NOMO-1 (cell line): ENCODE data around the gene CSF3R.

ENCODE experiments used
- DNase-seq, 2 experiments: peaks; one replicate each; lab custom pipeline; 2025; ENCODE audit not compliant: unreplicated experiment in 2 of 2; lab: John Stamatoyannopoulos, UW

CSF3R gene

DNA sequence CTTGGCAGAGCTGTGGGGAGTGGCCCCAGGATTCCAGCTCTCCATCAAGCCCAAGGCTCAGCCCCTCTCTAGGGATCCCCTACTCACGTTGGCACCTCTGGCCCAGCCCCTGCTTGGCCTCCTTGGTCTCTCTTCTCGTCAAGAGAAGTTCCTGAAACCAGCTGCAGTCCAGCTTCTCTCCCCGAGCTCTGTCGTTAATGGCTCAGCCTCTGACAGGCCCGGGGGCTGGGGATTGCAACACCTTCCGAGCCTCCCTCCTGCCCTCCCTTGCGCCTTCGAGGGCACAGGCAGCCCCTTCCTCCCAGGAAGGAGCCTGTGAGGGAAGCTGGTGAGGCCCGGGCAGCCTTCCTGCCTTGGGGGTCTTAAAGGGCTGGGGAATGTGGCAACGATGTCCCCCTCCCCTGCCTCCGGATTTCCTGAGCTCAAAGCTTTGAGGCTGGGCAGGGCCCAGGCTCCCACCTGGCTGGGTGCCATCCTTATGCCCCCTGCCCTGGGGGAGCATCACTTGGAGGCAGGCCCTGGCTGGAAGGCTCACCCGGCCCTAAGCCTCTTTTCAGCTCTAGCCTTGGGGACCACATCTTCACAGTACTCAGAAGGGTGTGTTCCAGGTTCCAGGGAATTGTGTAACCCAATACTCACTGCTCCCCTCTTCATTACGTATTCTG is at the start of gene CSF3R:
TSS of gene CSF3R (minus strand) at position 190 of the 665 bp plus-strand sequence. CDS start 3,417 bp downstream, outside the sequence.
- peak; percentile 58 to 77 for DNase-seq

- DNase-seq = no peak
These were observed 49.1 kb upstream of the CSF3R start for GRCh38 chr1:36531833-36532232.

DNA sequence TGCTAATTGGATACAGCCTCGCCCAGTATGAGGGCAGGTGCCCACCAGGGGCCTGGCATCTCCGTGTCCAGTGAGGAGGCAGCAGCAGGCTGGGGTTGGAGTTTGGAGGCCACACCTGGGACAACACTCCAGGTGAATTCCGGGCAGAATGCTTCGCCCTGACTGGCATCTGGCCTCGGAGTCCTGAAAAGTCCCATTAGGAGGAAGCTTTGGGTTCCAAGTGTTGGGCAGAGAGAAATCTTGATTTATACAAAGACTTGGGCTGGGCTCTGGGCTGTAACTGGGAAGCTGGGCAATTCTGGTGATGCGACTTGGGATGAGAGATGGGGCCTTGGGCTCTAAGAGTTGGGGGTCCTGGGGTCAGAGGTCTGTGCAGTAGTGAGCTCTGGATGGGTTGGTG is 48.1 kb upstream of the CSF3R start:
- DNase-seq = no peak

- DNase-seq = no peak
These were observed 47.5 kb upstream of the CSF3R start for GRCh38 chr1:36530261-36530660.

DNA sequence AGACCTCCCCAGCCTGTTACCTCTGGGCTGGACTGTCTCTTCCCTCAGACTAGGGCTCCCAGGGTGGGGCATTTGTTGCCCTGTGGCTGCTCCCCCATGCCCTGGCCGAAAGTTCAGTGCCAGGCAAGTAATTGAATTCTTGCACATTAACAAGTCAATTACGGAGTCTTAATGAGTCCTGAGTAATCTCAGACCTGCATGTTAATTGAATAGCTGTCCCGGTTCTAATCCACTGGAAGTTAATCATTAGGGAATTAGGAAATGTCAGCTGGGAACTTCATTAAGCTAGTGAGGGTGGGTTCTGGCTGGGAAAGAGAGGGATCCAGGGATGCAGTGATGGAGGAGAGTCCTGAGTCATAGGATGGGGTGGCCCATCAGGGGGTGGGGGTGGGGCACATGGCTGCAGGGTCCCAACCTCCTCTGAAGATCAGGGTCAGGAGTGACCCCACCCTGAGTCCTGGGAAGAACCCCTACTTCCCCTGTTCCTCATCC is 47.1 kb upstream of the CSF3R start:
- no peak for DNase-seq

DNA sequence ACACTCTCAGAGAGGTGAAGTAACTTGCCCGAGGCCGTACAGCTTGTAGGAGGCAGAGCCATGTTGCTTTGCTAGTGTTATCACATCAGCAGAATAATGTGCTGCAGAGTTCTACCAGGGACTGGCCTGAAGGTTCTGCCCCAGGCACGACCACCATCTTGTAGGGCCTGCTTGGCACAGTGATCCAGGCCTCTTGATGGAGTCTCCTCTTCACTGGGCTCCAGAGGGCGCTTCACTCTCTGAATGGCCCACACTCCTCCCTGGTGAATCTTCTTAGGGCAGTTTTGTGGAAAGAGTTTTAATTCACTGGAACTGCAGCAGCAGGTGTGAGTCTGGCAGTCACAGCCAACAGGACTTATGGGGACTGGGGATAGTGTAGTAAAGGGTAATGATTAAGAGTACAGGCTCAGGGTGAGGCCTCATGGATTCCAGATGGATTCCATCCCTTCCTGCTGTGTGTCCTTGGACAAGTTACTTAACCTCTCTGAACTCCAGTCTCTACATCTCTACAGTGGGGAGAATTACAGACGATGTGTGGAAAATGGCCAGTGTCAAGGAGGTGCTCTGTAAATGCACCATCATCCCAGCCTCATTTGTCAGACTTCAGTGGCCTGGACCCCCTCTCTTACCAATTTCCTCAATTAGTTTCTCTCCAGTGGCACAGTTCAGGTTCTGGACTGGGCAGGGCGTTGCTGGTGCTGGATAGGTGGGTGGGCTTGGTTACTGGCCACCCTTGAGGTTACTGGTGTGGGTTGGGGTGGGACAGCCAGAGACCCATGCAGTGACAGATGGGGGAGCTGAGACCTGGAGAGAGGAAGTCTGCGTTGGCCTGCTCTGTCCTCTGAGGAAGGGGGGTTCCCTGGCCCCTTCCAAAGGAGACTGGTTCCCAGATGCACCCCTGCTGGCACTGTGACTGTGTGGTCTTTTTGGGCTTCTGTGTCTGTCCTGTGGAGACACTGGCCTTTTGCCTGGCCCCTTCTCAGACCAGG is 45.9 kb upstream of the CSF3R start:
- no peak for DNase-seq

- no peak for DNase-seq
These were observed 42.5 kb upstream of the CSF3R start for GRCh38 chr1:36525166-36525565.

DNA sequence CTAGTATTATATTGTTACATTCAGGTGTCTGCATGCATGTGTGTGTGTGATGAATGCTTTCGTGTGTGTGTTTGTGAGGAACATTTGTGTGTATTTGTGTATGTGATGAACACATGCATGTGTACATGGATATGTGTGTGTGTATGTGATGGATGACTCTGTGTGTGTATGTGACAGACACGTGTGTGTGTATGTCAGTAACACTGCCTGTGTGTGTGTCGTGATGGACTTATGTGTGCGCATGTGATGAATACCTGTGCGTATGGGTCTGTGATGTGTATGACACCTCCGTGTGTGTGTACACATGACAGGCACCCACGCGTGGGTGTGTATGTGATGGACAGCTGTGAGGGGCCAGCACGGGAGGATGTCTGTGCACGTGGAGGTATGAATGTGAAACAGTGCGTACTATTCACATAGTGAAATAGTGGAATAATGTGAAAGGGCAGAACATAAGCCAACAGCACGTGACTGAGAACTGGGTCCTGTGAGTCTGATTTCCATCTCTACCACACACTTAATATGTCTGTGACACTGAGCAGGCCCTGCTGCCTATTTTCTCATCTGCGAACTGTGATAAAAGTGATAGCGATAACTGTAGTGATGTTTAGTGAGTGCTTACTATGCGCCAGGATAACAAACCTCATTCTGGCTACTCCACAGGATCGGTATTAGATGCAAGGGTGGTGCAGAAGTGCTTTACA is 41.8 kb upstream of the CSF3R start:
- DNase-seq = no peak

- no peak for DNase-seq
These were observed 41.1 kb upstream of the CSF3R start for GRCh38 chr1:36523850-36524249.

- no peak for DNase-seq
These were observed 40.5 kb upstream of the CSF3R start for GRCh38 chr1:36523230-36523495.

DNA sequence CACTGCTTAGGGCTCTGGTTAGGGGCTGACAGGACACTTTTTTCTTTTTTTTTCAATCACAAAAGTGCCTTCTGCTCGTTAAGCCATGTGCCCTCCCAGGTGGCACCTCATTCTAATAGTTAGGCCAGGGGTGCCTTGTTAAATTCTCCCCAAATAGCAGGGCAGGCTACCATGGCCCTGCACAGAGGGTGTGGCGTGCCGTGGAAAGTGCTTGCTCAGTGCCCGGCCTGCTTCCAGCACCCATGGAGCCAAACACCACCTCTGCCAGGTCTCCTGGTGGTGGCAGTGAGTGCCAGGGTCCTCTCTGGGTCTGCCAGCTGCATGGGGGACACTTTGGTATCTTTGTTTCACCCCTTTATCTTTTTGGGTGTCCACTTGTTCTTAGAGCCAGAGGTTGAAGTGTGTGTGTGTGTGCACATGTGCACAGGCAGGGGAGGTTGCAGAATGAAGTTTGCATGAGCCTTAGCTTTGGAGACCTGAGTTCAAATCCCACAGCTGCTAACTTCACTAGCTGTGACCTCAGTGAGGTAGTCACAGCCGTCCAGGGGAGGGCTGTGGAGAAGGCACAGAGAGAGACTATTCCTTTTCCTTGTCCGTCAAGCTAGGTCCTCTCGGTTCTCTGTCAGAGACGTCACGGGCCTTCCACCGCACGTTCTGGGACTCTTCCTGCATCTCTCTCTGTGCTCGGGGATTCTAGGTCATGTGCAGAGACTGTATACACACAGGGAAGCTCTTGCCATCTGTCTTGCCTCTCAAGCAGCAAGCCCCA is 39.9 kb upstream of the CSF3R start:
- DNase-seq = no peak

- no peak for DNase-seq
These were observed 39.3 kb upstream of the CSF3R start for GRCh38 chr1:36522021-36522420.

DNA sequence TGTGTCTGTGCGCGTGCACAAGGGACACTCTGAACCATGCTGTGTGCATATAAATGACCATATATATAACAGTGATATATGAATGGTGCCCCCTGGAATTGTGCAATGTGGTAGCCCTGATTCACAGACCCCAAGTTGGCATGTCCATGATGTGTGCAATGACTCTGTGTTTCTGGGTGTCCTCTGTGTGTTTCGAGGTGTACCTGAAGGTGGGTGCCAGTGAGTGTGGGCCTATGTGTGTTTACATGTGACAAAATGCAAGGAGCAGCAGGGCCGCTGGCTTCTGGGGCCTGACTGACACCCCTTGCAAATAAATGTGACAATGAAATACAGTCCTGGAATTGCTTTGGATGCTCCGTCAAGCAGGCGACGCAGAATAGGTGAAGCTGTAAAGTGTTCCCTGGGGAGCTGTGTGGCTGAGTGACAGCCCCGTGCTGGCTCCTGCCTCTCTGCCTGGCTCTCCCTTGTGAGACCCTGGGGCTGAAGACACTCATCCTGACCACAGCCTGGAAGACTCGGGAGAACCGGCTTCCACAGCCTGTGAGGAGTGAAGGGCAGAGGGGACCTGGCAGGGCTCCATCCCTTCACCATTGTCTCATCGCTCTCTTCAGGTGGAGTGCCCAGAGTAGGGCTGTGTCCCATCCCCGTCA is 38.2 kb upstream of the CSF3R start:
- DNase-seq = no peak

GRCh38 chr1:36520056-36520455 is 37.3 kb upstream of the CSF3R start:
- no peak for DNase-seq

GRCh38 chr1:36517011-36517771 is 34.5 kb upstream of the CSF3R start:
- DNase-seq = peak in 1 of 2 experiments; percentile 21

DNA sequence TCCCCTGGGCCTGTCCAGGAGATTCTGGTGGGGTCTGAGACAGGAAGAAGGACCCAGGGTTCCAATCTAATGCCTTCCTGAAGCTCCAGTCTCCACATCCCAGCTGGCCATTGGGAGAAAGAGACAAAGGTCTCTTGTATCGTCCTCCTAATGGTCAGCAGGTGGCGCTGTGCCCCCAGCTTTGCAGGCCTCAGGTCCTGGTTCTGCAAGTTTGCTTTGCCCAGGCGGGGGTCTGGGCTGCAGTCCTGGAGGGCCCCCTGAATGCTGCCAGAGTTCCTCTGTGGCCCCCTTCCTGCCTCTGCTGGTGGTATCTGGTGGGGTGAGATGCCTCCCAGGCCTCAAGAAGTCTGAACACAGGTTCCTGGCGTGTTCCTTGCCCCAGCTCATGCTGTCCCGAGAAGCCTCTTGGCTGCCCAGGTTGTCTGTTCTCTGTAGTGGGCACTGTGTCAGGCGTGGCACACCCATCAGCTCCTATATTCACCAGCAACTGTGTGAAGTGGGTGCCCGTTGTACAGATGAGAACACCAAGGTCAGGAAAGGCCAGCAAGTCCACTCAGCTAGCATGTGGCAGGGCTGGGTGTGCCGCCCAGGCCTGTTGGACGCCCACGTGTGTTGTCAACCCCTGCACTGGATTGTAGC is 33.8 kb upstream of the CSF3R start:
- DNase-seq = peak; percentile 32 to 35

DNA sequence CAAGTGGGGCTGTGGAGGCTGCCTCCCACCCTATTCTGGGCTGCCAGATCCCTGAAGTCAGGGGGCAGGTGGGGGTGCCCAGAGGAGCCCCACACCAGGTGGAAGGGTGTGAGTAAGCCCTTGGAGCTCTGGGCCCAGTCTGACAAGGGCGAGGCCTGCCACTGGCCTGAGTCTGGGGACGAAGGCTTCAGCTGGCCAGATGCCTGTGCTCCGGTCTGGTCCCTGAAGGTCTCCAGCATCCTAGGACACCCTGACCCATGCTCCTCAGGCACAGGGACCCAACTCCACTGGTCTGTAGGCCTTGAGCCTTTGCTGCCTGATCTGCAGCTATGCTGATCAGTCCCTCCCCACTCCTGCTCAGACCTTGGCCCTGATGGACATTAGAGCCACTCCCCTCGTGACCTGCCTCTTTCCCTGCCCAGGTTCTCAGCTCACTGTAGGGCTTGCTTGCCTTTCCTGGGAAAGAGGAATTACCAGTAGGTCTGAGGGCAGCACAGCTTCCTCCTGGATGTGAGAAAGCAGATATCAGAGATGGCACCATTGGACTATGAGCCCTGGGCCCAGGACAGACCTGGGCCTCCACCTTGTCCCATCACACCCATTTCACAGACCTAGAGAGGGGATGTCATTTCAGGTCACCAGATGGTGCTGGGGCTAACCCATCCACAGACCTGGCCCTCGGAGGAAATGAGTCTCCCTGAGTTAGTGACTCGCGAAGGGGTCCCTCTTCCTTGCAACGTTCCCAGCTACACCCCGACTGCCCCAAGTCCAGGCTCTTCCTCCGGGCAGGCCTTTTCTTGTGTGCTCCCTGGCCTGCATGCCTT is 32.8 kb upstream of the CSF3R start:
- no peak for DNase-seq

DNA sequence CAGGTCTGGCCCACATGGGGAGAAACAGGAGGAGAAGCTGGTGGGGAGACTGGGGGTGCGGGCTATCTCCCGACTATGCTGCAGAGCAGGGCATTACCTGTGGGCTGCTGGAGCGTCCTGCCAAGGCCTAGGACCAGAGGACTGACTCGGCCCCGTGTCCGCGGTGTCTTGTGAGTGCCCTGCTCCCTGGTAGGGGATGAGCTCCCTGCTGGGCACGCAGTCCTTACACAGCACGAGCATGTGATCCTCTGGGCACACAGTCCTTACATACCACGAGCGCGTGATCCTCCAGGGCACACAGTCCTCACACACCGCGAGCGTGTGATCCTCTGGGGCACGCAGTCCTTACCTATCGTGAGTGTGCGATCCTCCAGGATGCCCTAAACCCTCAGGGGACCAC is 31.8 kb upstream of the CSF3R start:
- DNase-seq = no peak
